Measurements from ENCODE around the gene SUSD6.
"Not testable (repeated sequence)": the region's sequence is repeated elsewhere in the genome, so short reads cannot be mapped to it uniquely, and the experiment has no call there.

The SUSD6 gene

GRCh38 chr14:69640931-69641330 lies 29.5 kb downstream of the SUSD6 start:
- Histone ChIP-seq H3K56ac (ENCODE audit: low read length) (no peak overlapping the region), H3K18ac (ENCODE audit: low read length) (no peak overlapping the region), H3K23ac (ENCODE audit: low read length) (no peak overlapping the region), H3K27me3 (ENCODE audit: insufficient read depth, low read length, poor library complexity) (no peaks in the 10 kb centered on the region), H3K27ac (ENCODE audit: low read depth, low read length) (no peak overlapping the region), H2BK5ac (ENCODE audit: low read length) (no peak overlapping the region), H2BK120ac (ENCODE audit: low read depth, low read length) (no peak overlapping the region), H3K4me1 (ENCODE audit: control insufficient read depth, low read depth, low read length) (peaks cover 6% of the 10 kb centered on the region), H3K4me2 (ENCODE audit: low read length) (no peak overlapping the region), H3K4ac (ENCODE audit: low read depth, low read length) (no peak overlapping the region), H4K8ac (ENCODE audit: low read depth, low read length) (no peak overlapping the region), H2AK5ac (ENCODE audit: low read length) (no peak overlapping the region), H3K79me2 (ENCODE audit: control insufficient read depth, insufficient read depth, low read length) (no peaks in the 10 kb centered on the region), H3K9ac (ENCODE audit: low read length) (no peak overlapping the region), H3K4me3 (ENCODE audit: low read length) (no peak overlapping the region), H3K36me3 (ENCODE audit: control insufficient read depth, insufficient read depth, low read length) (no peaks in the 10 kb centered on the region), H4K5ac (ENCODE audit: low read length) (no peak overlapping the region), H2BK15ac (replicated peaks; ENCODE audit: low read depth) (no peak overlapping the region), H3K79me1 (ENCODE audit: low read length) (peaks cover 2% of the 10 kb centered on the region)
- no CpG with 5 or more reads among the region's 1 CpG for WGBS (ENCODE audit: extremely low coverage, insufficient coverage, low lambda C conversion rate)
- DNase-seq, result no peak

- not testable (repeated sequence) for H2AK5ac ChIP-seq (ENCODE audit: low read length); H4K5ac ChIP-seq (ENCODE audit: low read length); H3K4me1 ChIP-seq (ENCODE audit: control insufficient read depth, low read depth, low read length); H3K36me3 ChIP-seq (ENCODE audit: control insufficient read depth, insufficient read depth, low read length); H3K4me2 ChIP-seq (ENCODE audit: low read length); H2BK15ac ChIP-seq (replicated peaks; ENCODE audit: low read depth); H3K27me3 ChIP-seq (ENCODE audit: insufficient read depth, low read length, poor library complexity); H3K27ac ChIP-seq (ENCODE audit: low read depth, low read length); H3K23ac ChIP-seq (ENCODE audit: low read length); H3K4ac ChIP-seq (ENCODE audit: low read depth, low read length); H3K9ac ChIP-seq (ENCODE audit: low read length); H3K56ac ChIP-seq (ENCODE audit: low read length); H4K8ac ChIP-seq (ENCODE audit: low read depth, low read length); DNase-seq; H3K79me2 ChIP-seq (ENCODE audit: control insufficient read depth, insufficient read depth, low read length); H2BK5ac ChIP-seq (ENCODE audit: low read length); H2BK120ac ChIP-seq (ENCODE audit: low read depth, low read length); H3K79me1 ChIP-seq (ENCODE audit: low read length); H3K18ac ChIP-seq (ENCODE audit: low read length); H3K4me3 ChIP-seq (ENCODE audit: low read length)
- WGBS (ENCODE audit: extremely low coverage, insufficient coverage, low lambda C conversion rate), result no CpG with 5 or more reads among the region's 7 CpGs
Observed at GRCh38 chr14:69642212-69642793, 30.9 kb downstream of the SUSD6 start.

GRCh38 chr14:69643430-69644200 lies 32.2 kb downstream of the SUSD6 start:
- Histone ChIP-seq H3K36me3 (ENCODE audit: control insufficient read depth, insufficient read depth, low read length) (no peaks in the 10 kb centered on the region), H3K56ac (ENCODE audit: low read length) (no peak overlapping the region), H3K27ac (ENCODE audit: low read depth, low read length) (no peak overlapping the region), H3K18ac (ENCODE audit: low read length) (no peak overlapping the region), H4K8ac (ENCODE audit: low read depth, low read length) (no peak overlapping the region), H3K4me3 (ENCODE audit: low read length) (no peak overlapping the region), H3K4me1 (ENCODE audit: control insufficient read depth, low read depth, low read length) (peaks cover 1% of the 10 kb centered on the region), H3K4ac (ENCODE audit: low read depth, low read length) (no peak overlapping the region), H2BK5ac (ENCODE audit: low read length) (no peak overlapping the region), H3K79me2 (ENCODE audit: control insufficient read depth, insufficient read depth, low read length) (no peaks in the 10 kb centered on the region), H2AK5ac (ENCODE audit: low read length) (no peak overlapping the region), H2BK120ac (ENCODE audit: low read depth, low read length) (no peak overlapping the region), H3K4me2 (ENCODE audit: low read length) (no peak overlapping the region), H3K79me1 (ENCODE audit: low read length) (peaks cover 2% of the 10 kb centered on the region), H3K23ac (ENCODE audit: low read length) (no peak overlapping the region), H3K9ac (ENCODE audit: low read length) (no peak overlapping the region), H3K27me3 (ENCODE audit: insufficient read depth, low read length, poor library complexity) (no peaks in the 10 kb centered on the region), H4K5ac (ENCODE audit: low read length) (no peak overlapping the region), H2BK15ac (replicated peaks; ENCODE audit: low read depth) (no peak overlapping the region)
- DNase-seq, result no peak
- WGBS (ENCODE audit: extremely low coverage, insufficient coverage, low lambda C conversion rate), result no CpG with 5 or more reads among the region's 5 CpGs

- Histone ChIP-seq H3K4me1 (ENCODE audit: control insufficient read depth, low read depth, low read length) (peaks cover 1% of the 10 kb centered on the region), H2BK120ac (ENCODE audit: low read depth, low read length) (no peak overlapping the region), H2AK5ac (ENCODE audit: low read length) (no peak overlapping the region), H3K23ac (ENCODE audit: low read length) (no peak overlapping the region), H3K18ac (ENCODE audit: low read length) (no peak overlapping the region), H3K56ac (ENCODE audit: low read length) (no peak overlapping the region), H3K79me2 (ENCODE audit: control insufficient read depth, insufficient read depth, low read length) (no peaks in the 10 kb centered on the region), H3K27ac (ENCODE audit: low read depth, low read length) (no peak overlapping the region), H3K9ac (ENCODE audit: low read length) (no peak overlapping the region), H3K4me2 (ENCODE audit: low read length) (no peak overlapping the region), H3K4ac (ENCODE audit: low read depth, low read length) (no peak overlapping the region), H2BK15ac (replicated peaks; ENCODE audit: low read depth) (no peak overlapping the region), H2BK5ac (ENCODE audit: low read length) (no peak overlapping the region), H3K36me3 (ENCODE audit: control insufficient read depth, insufficient read depth, low read length) (no peaks in the 10 kb centered on the region), H3K27me3 (ENCODE audit: insufficient read depth, low read length, poor library complexity) (no peaks in the 10 kb centered on the region), H3K4me3 (ENCODE audit: low read length) (no peak overlapping the region), H3K79me1 (ENCODE audit: low read length) (no peaks in the 10 kb centered on the region), H4K8ac (ENCODE audit: low read depth, low read length) (no peak overlapping the region), H4K5ac (ENCODE audit: low read length) (no peak overlapping the region)
- no peak for DNase-seq
- no CpG with 5 or more reads among the region's 1 CpG for WGBS (ENCODE audit: extremely low coverage, insufficient coverage, low lambda C conversion rate)
Observed at GRCh38 chr14:69644814-69645213, 33.4 kb downstream of the SUSD6 start.

- Histone ChIP-seq H4K5ac (ENCODE audit: low read length) (no peak overlapping the region), H3K56ac (ENCODE audit: low read length) (no peak overlapping the region), H2BK120ac (ENCODE audit: low read depth, low read length) (no peak overlapping the region), H2BK5ac (ENCODE audit: low read length) (no peak overlapping the region), H4K8ac (ENCODE audit: low read depth, low read length) (no peak overlapping the region), H3K36me3 (ENCODE audit: control insufficient read depth, insufficient read depth, low read length) (no peaks in the 10 kb centered on the region), H3K27ac (ENCODE audit: low read depth, low read length) (no peak overlapping the region), H3K4ac (ENCODE audit: low read depth, low read length) (no peak overlapping the region), H2AK5ac (ENCODE audit: low read length) (no peak overlapping the region), H3K27me3 (ENCODE audit: insufficient read depth, low read length, poor library complexity) (no peaks in the 10 kb centered on the region), H3K23ac (ENCODE audit: low read length) (no peak overlapping the region), H3K4me2 (ENCODE audit: low read length) (no peak overlapping the region), H3K79me1 (ENCODE audit: low read length) (no peaks in the 10 kb centered on the region), H3K4me1 (ENCODE audit: control insufficient read depth, low read depth, low read length) (peaks cover 12% of the 10 kb centered on the region), H3K79me2 (ENCODE audit: control insufficient read depth, insufficient read depth, low read length) (no peaks in the 10 kb centered on the region), H3K9ac (ENCODE audit: low read length) (no peak overlapping the region), H3K4me3 (ENCODE audit: low read length) (no peak overlapping the region), H3K18ac (ENCODE audit: low read length) (no peak overlapping the region), H2BK15ac (replicated peaks; ENCODE audit: low read depth) (no peak overlapping the region)
- no CpG with 5 or more reads among the region's 2 CpGs for WGBS (ENCODE audit: extremely low coverage, insufficient coverage, low lambda C conversion rate)
- no peak for DNase-seq
Observed at GRCh38 chr14:69647213-69647612, 35.8 kb downstream of the SUSD6 start.

Measured in mesendoderm (in vitro differentiated cells).